GM23338 (cell line): ENCODE results near the gene AFF2. TPM values are rescaled to one million over a fixed set of nuclear protein-coding genes. Genes with fewer than 3 reads are reported as not detected.

ENCODE experiments used
- ATAC-seq: fragments of 200-7000 bp; cut with Tn5 transposase; 3 replicates; pipeline ENCODE4 v1.9.1; 2020
- DNase-seq: peaks from one replicate; pipeline ENCODE4 v3.0.0-alpha.2; 2015; ENCODE audit warnings: low spot score
- H2AFZ ChIP-seq: fragments of 200-600 bp; sonication (generic); 2 replicates; pipeline ENCODE4 v1.8.0; 2016; ENCODE audit warnings: antibody characterized with exemption, mild to moderate bottlenecking, moderate library complexity
- H3F3A ChIP-seq: fragments of 200-600 bp; sonication (generic); replicated peaks from 2 replicates; pipeline ENCODE4 v1.8.0; 2017; ENCODE audit warnings: antibody characterized with exemption, mixed run types, low read depth
- H3K27ac ChIP-seq: fragments of 200-600 bp; sonication (generic); 2 replicates; pipeline ENCODE4 v1.6.1; 2016; ENCODE audit warnings: low read depth
- H3K27me3 ChIP-seq: fragments of 200-600 bp; sonication (generic); 2 replicates; pipeline ENCODE4 v1.8.0; 2016; ENCODE audit warnings: mild to moderate bottlenecking, mixed run types, moderate library complexity; ENCODE audit not compliant: insufficient read depth
- H3K36me3 ChIP-seq: fragments of 200-600 bp; sonication (generic); 2 replicates; pipeline ENCODE4 v1.8.0; 2016; ENCODE audit warnings: mild to moderate bottlenecking; ENCODE audit not compliant: insufficient read depth
- H3K4me1 ChIP-seq: fragments of 200-600 bp; sonication (generic); 2 replicates; pipeline ENCODE4 v1.8.0; 2016; ENCODE audit warnings: mild to moderate bottlenecking, moderate library complexity; ENCODE audit not compliant: insufficient read depth
- H3K4me2 ChIP-seq: fragments of 200-600 bp; sonication (generic); 2 replicates; pipeline ENCODE4 v1.7.1; 2017; ENCODE audit warnings: mixed run types
- H3K4me3 ChIP-seq: fragments of 200-600 bp; sonication (generic); 2 replicates; pipeline ENCODE4 v1.6.1; 2016; ENCODE audit warnings: mixed run types
- H3K79me2 ChIP-seq: fragments of 200-600 bp; sonication (generic); replicated peaks from 2 replicates; pipeline ENCODE4 v1.8.0; 2017; ENCODE audit warnings: mild to moderate bottlenecking; ENCODE audit not compliant: insufficient read depth
- H3K9me2 ChIP-seq: fragments of 200-600 bp; sonication (generic); 2 replicates; pipeline ENCODE4 v1.8.0; 2017; ENCODE audit not compliant: insufficient read depth
- H4K20me1 ChIP-seq: fragments of 200-600 bp; sonication (generic); replicated peaks from 2 replicates; pipeline ENCODE4 v1.8.0; 2017; ENCODE audit warnings: mild to moderate bottlenecking; ENCODE audit not compliant: insufficient read depth
- H3K27ac Mint-ChIP-seq: 2 replicates; pipeline ENCODE4 v1.8.0; 2020; ENCODE audit warnings: inconsistent platforms, mild to moderate bottlenecking, moderate library complexity, mixed read lengths
- H3K27me3 Mint-ChIP-seq: 3 replicates; pipeline ENCODE4 v1.8.0; 2022; ENCODE audit warnings: low read depth, mild to moderate bottlenecking, moderate library complexity, mixed read lengths, inconsistent platforms; ENCODE audit not compliant: insufficient read depth, poor library complexity
- H3K36me3 Mint-ChIP-seq: 3 replicates; pipeline ENCODE4 v1.8.0; 2021; ENCODE audit warnings: low read depth, mild to moderate bottlenecking, inconsistent platforms, moderate library complexity, mixed read lengths
- H3K4me1 Mint-ChIP-seq: 3 replicates; pipeline ENCODE4 v1.8.0; 2020; ENCODE audit warnings: mild to moderate bottlenecking, inconsistent platforms, mixed read lengths
- H3K4me3 Mint-ChIP-seq: 3 replicates; pipeline ENCODE4 v1.8.0; 2021; ENCODE audit warnings: moderate library complexity, mild to moderate bottlenecking, inconsistent platforms, mixed read lengths
- H3K9me3 Mint-ChIP-seq: 3 replicates; pipeline ENCODE4 v1.8.0; 2020; ENCODE audit warnings: moderate library complexity, mild to moderate bottlenecking, inconsistent platforms, mixed read lengths
- CREB1 ChIP-seq: fragments of 250-450 bp; sonication (Bioruptor Pico); IDR thresholded peaks from 2 replicates; pipeline ENCODE4 v1.5.0; 2020; ENCODE audit warnings: low read depth, mild to moderate bottlenecking, moderate library complexity
- EZH2 ChIP-seq: fragments of 200-600 bp; sonication (generic); IDR thresholded peaks from one replicate; pipeline ENCODE4 v1.8.0; 2017; ENCODE audit warnings: antibody characterized with exemption, mild to moderate bottlenecking, low read depth; ENCODE audit not compliant: unreplicated experiment
- JUNB ChIP-seq: IDR thresholded peaks from one replicate; pipeline ENCODE4 v1.6.1; 2016; ENCODE audit warnings: antibody characterized with exemption; ENCODE audit not compliant: unreplicated experiment
- POLR2AphosphoS5 ChIP-seq: IDR thresholded peaks from 2 replicates; pipeline ENCODE4 v1.6.1; 2016; ENCODE audit warnings: antibody characterized with exemption, low read depth
- polyA plus RNA-seq: library from polyadenylated mRNA; unstranded; fragments of >200 nt; fragmentation: Nextera tagmentation; extraction: Ambion mirVana; gene quantifications from 2 replicates; pipeline ENCODE4 v1.2.1, GENCODE V29; 2016
- total RNA-seq: library from RNA; depleted of rRNA; stranded (reverse); fragments of >200 nt; shearing (Covaris generic); gene quantifications from 2 replicates; pipeline ENCODE4 v1.2.3, GENCODE V29; 2014
- TF ChIP-seq, protein P1 (sequence below): IDR thresholded peaks from one replicate; pipeline ENCODE4 v1.6.1; 2018; ENCODE audit warnings: antibody characterized with exemption; ENCODE audit not compliant: unreplicated experiment

AFF2 gene
- total and polyA plus RNA-seq, 2 experiments from 2014 or later, result 1.6 to 5.8 TPM

DNA sequence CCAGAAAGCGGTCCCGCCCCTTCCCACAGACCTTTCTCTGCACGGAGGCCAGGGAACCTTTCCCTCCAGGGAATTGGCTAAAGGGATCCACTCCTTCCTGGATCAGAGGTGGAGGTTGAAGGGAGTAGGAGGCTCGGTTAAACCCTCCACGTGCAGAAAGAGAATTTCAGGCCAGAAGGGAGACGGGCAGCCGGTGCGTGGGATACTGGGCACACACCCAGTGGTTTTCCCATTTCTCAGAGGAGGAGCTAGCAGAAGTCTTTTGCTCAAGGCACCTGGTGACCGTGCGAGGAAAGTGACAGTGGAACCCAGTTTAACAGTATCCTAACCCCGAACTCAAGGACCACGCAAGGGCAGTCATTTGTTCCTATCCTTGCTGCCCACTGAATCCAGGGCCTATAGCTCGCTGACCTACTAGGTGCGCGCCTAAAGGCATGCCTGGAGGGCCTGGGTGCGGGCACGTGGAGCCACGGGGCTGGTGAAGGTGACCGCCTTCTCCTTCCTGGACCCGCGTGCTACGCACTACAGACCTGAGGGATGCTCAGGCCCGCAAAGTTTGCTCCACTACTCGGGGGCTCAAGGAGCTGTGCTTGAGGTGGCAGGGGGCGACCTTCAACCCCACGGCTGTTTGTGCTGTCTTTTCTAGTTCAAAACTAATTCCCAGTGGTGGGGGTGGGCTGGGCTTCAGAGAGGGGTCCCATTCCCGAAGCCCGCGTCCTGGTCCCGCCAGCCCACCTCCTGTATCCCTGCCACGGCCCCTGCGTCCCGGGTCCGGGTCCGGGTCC is 587 bp upstream of the AFF2 start:
- peak; percentile 8 for DNase-seq
- H3K4me1 Mint-ChIP-seq, result peaks cover 18% of the 10 kb centered on the region; the same call in 2 of the 3 replicates
- Histone ChIP-seq H3K4me2 (peak overlapping the region; percentile 77), H3F3A (no peaks in the 10 kb centered on the region), H3K4me3 (peak overlapping the region; percentile 52), H3K27me3 (peaks cover 45% of the 10 kb centered on the region), H3K27ac (no peak overlapping the region), H3K36me3 (no peaks in the 10 kb centered on the region), H3K9me2 (no peaks in the 10 kb centered on the region), H3K4me1 (peaks cover 21% of the 10 kb centered on the region), H2AFZ (no peak overlapping the region), H4K20me1 (no peaks in the 10 kb centered on the region), H3K79me2 (no peaks in the 10 kb centered on the region)
- peak overlapping the region; percentile 36; the same call in 1 of the 3 replicates for H3K4me3 Mint-ChIP-seq
- peak; percentile 18 for ATAC-seq
- TF ChIP-seq POLR2AphosphoS5 (no peak), JUNB (no peak), EZH2 (no peak), CREB1 (no peak)
- TF ChIP-seq, protein P1, sequence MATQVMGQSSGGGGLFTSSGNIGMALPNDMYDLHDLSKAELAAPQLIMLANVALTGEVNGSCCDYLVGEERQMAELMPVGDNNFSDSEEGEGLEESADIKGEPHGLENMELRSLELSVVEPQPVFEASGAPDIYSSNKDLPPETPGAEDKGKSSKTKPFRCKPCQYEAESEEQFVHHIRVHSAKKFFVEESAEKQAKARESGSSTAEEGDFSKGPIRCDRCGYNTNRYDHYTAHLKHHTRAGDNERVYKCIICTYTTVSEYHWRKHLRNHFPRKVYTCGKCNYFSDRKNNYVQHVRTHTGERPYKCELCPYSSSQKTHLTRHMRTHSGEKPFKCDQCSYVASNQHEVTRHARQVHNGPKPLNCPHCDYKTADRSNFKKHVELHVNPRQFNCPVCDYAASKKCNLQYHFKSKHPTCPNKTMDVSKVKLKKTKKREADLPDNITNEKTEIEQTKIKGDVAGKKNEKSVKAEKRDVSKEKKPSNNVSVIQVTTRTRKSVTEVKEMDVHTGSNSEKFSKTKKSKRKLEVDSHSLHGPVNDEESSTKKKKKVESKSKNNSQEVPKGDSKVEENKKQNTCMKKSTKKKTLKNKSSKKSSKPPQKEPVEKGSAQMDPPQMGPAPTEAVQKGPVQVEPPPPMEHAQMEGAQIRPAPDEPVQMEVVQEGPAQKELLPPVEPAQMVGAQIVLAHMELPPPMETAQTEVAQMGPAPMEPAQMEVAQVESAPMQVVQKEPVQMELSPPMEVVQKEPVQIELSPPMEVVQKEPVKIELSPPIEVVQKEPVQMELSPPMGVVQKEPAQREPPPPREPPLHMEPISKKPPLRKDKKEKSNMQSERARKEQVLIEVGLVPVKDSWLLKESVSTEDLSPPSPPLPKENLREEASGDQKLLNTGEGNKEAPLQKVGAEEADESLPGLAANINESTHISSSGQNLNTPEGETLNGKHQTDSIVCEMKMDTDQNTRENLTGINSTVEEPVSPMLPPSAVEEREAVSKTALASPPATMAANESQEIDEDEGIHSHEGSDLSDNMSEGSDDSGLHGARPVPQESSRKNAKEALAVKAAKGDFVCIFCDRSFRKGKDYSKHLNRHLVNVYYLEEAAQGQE, result no peak
- H3K9me3 Mint-ChIP-seq, result no peaks in the 10 kb centered on the region
- H3K27me3 Mint-ChIP-seq, result peaks cover 21% of the 10 kb centered on the region
- no peak overlapping the region for H3K27ac Mint-ChIP-seq
- H3K36me3 Mint-ChIP-seq, result no peaks in the 10 kb centered on the region

DNA sequence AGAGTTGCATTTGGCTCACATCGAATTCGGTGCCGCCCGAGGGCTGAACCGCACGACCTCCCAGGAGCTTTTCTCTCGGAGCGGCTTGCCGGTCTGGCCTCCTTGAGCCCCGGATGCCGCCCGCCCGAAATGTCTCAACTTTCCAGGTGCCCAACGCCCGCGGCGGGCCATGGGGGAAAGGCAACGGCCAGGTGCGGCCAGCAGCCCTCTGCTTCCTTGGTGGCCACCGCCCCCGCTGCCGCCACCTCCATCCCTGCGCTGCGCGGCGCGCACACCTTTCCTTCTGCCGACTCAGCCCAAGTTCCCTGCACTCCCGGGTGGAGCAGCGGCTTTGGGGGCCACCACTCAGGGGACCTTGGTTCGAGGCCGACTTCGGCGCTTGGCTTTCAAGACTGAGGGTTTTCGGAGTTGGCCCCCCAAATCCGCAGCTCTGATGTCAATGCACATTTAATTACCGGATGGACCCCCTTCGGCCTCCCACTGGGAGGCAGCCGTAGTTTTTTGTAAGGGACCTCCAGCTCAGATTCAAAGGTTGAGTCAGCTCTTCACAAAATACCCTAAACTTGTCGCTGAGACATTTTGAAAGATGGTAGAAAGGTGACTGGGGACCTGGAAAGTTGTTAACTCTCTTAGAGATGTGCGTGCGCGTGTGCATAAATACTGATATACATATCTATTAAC is 1.1 kb downstream of the AFF2 start:
- peak overlapping the region; percentile 82 for H3K4me3 Mint-ChIP-seq
- Histone ChIP-seq H3K4me3 (peak overlapping the region; percentile 65), H3K4me2 (peak overlapping the region; percentile 86), H3K4me1 (peaks cover 27% of the 10 kb centered on the region), H3K27ac (no peak overlapping the region; the same call in 1 of the 2 replicates), H2AFZ (0 out of 2 replicates have a peak overlapping the region, but pooled peaks have one; percentile 43), H3F3A (no peaks in the 10 kb centered on the region), H3K27me3 (peaks cover 45% of the 10 kb centered on the region), H3K36me3 (no peaks in the 10 kb centered on the region), H4K20me1 (no peaks in the 10 kb centered on the region), H3K9me2 (no peaks in the 10 kb centered on the region), H3K79me2 (no peaks in the 10 kb centered on the region)
- H3K27me3 Mint-ChIP-seq, result peaks cover 21% of the 10 kb centered on the region
- H3K27ac Mint-ChIP-seq, result no peak overlapping the region
- peaks cover 21% of the 10 kb centered on the region; the same call in 2 of the 3 replicates for H3K4me1 Mint-ChIP-seq
- TF ChIP-seq JUNB, result no peak
- DNase-seq, result peak; percentile 72
- H3K9me3 Mint-ChIP-seq, result no peaks in the 10 kb centered on the region
- H3K36me3 Mint-ChIP-seq, result no peaks in the 10 kb centered on the region
- ATAC-seq, result peak; percentile 63
